Right ventricle myocardium inferior (tissue), 1 donor: Measurements from ENCODE around the gene KCND2. TPM values are rescaled to one million over a fixed set of nuclear protein-coding genes. Genes with fewer than 3 reads are reported as not detected.
"Not testable (repeated sequence)": the region's sequence is repeated elsewhere in the genome, so short reads cannot be mapped to it uniquely, and the experiment has no call there.

ENCODE experiments used
- ATAC-seq: fragments of 200-7000 bp; cut with Tn5 transposase; one replicate; pipeline ENCODE4 v1.9.1; 2020; ENCODE audit warnings: mild to moderate bottlenecking, moderate library complexity
- DNase-seq: peaks from one replicate; pipeline ENCODE4 v3.0.0; 2021; ENCODE audit errors: missing footprints
- intact Hi-C: fragments of 100-400 bp; cut with DNase I; formaldehyde crosslinking; loops from one replicate; pipeline ENCODE4 v1.11.0; 2022
- total RNA-seq: library from RNA; stranded (reverse); fragmentation: NEBNext Ultra II Directional; extraction: Animal tissue kit (Norgen Biotek cat#: 25700); gene quantifications from one replicate; pipeline ENCODE4 v1.2.1, GENCODE V29; 2021
- donor health status: DM: no; HTN: yes; CAD: no; lungs with severe emphysema.

KCND2 gene
- total RNA-seq, 1 donor from 2014 or later, result not detected

DNA sequence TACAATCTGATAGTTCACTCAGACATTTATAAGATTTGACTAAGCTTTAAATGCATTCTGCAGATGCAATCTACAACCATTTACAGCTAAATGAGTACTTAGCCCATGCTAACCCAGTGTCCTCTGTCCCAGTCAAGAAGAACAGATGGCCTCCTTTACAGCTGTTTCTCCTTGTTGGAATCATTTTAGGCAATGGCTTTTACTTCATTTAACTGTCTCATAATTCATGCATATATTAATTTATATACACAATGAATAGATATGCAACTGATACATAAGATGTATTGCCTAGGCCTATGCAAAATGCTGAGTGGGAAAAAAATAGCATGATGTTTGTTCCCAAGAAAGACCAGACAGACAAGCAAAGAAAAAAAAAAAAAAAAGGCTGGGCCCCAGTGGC is 502.8 kb downstream of the KCND2 start:
- DNase-seq (no peak), ATAC-seq (no peak)
- intact Hi-C loops, result no loop called here

DNA sequence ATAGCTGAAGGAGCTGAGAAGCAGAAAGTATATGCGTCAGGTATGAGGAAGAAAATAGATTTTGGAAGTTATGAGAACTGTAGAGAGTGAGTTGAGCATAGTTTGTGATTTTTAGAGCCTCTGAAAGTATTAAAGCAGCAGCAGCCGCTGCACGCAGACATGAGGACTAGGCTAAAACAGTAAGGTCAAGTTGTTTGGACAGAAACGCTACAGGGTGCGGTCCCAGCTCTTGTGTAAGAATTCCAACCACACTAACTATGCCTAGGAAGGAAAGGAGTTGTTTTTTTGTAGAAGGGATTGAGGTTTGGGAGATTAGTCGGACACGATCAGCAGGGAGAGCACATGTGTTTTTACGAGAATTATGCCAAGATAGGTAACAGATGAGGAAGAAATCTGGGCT is 506.1 kb downstream of the KCND2 start:
- intact Hi-C loops, ATAC-seq: not testable (repeated sequence)
- DNase-seq, result peak; percentile 55

DNA sequence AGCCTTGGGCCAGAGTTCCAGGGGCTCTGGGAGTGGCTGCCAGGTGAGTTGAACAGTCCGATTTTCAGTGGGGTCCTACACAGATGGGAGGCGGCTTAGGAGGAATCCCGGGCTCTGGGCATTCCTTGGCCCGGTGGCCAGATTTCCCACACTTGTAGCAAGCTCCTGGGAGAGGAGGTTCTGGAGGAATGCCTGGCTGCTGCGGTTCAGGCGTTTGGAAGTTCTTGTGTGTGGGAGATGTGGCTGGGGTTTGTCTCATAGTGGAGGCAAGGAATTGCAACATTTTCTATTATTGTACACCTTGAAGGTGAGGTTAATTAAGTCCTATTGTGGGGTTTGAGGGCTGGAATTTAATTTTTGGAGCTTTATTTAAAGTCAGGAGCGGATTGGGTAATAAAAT is 507.5 kb downstream of the KCND2 start:
- DNase-seq, ATAC-seq, intact Hi-C loops: not testable (repeated sequence)

DNA sequence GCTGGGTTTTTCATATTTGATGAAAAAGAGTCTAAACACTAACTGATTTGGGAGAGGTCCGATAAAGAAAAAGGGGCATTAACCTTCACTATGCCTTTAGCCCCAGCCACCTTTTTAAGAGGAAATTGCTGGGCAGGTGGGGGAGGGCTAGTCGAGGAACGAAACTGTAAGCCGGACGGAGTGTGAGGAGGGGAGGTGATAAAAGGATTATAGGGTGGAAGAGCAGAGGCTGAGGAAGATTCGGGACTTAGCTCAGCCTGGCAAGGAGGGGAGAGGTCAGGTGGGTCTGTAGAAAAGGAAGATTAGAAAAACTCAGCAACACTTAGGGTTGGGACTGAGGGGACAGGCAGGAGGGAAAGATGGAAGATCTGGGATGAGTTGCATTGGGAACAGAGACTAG is 508.0 kb downstream of the KCND2 start:
- intact Hi-C loops, result no loop called here
- ATAC-seq, result no peak

DNA sequence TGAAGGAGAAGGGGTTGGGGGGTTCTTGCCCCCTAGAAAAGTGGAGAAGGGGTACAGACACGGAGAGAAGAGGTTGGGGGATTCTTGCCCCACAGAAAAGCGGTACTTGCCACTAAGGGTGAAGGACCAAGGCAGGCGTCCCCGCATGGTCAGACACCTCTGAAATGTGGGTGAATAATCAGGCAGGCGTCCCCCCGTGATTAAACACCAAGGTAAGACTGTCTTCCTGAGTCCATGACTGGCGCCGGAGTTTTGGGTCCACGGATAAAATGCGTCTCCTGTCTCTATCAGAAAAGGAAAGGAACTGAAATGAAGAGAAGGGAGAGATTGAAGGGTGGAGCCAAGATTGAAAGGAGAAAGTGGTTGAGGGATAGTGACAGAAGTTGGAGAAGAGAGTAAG is 508.9 kb downstream of the KCND2 start:
- ATAC-seq, intact Hi-C loops, DNase-seq: not testable (repeated sequence)

More for the DNA sequence above, 508.0 kb downstream of the KCND2 start:
- no peak for DNase-seq

DNA sequence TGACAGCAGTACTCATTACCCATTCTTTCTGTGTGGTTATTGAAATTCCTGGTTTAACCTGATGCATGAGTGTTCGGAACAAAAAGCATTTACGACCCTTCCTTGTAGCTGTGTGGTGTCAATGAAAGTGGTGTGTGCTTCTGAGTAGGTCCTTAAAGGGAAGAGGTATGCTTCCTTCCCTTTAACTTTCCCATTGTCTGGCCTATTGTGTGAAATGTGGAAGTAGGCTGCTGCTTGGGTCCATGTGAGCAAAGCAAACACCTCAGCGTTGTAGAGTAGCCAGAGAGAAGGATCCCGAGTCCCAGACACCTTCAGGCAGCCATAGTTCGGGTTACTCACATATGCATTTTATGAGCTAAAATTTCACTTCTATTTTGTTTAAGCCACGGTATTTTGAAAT is 510.3 kb downstream of the KCND2 start:
- intact Hi-C loops, result no loop called here
- DNase-seq, result no peak
- no peak for ATAC-seq

DNA sequence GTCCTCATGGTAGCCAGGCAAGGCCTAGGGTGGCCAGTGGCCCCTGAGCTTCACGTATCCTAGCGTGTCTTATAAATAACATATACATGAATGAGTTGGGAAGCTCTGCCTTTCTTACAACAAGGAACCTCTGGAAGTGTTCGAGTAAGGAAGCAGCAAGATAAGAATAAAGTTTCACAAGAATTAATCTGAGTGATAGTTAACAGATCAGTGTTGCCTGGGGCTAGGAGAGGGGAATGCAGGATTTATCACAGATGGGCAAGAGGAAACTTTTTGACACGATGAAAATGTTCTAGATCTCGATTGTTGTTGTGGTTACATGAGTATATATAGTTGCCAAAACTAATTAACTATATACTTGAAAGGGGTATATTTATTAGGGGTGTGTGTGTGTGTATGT is 510.7 kb downstream of the KCND2 start:
- intact Hi-C loops, result no loop called here
- no peak for DNase-seq

DNA sequence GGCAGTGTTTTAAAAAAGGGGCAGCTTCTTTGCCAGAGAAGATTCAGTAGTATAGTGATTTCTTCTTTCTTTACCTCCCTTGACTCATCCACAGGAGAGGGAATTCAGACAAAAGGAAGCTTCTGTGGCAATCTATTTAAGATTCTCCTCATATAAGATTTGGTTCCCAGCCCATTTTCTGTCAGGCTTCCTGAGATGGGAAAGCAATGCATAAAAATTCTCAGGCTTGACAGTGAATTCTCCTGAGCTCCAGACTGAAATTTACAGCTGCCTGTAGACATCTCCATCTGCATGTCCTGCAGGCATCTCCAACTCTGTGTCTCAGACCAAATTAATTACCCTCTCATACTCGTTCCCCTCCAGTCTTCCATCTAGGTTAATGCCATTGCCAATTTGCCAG is 512.1 kb downstream of the KCND2 start:
- intact Hi-C loops, result no loop called here
- DNase-seq, result no peak
- ATAC-seq, result no peak

More for the DNA sequence above, 510.7 kb downstream of the KCND2 start:
- no peak for ATAC-seq

DNA sequence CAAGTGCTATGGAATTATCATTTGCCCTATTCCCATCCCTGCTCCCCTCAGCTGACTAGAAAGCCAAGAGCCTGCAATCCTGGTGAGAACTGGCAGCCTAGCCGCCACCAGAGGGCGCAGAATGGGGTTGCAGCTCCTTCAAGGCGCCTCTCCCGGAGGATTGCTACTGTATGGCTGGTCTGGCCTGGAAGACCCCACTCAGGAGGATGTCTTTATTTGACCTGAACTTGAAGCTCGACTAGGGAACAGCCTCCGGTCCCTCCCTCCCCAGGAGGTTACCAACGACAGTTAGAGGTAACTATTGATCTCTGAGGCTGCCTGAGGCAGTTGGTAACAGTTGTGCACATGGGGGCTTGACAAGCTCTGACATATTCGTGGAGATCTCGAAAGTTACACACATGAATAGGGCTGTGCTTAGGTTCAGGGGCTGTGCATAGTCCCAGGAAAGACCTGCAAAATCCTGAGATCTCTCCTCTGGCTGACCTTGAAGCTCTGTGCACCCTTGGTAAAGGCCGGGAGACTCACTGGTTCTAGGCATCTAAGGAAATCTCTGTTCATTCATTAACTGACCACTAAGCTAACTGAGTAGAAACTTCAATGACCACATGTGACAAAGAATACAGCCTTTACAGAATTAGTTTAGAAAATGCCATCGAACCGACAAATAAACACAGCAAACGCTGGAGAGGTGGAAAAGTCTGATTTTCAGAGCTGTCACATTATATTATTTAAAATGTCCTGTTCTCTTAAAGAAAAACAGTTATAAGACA is 519.3 kb downstream of the KCND2 start:
- intact Hi-C loops, result loop anchor here (5.0 kb wide), 2 partner anchors 65 to 150 kb away; partner anchors contain the start of gene TSPAN12
- DNase-seq (peak; percentile 78), ATAC-seq (peak; percentile 78)

DNA sequence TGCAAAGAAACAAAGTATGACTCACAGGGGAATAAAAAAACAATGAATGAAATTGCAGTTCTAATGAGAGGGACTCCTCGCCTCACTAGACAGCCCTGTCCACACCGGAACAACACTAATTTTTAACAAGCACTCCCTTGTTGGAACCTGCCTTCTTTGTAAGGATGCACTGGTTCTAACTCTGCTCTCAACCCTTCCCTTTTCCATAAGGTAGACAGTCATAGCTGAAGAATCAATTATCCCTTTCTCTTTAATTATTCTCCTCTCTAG is 519.8 kb downstream of the KCND2 start:
- DNase-seq (no peak), ATAC-seq (no peak)
- intact Hi-C loops, result loop anchor here (5.0 kb wide), 2 partner anchors 65 to 150 kb away; partner anchors contain the start of gene TSPAN12

DNA sequence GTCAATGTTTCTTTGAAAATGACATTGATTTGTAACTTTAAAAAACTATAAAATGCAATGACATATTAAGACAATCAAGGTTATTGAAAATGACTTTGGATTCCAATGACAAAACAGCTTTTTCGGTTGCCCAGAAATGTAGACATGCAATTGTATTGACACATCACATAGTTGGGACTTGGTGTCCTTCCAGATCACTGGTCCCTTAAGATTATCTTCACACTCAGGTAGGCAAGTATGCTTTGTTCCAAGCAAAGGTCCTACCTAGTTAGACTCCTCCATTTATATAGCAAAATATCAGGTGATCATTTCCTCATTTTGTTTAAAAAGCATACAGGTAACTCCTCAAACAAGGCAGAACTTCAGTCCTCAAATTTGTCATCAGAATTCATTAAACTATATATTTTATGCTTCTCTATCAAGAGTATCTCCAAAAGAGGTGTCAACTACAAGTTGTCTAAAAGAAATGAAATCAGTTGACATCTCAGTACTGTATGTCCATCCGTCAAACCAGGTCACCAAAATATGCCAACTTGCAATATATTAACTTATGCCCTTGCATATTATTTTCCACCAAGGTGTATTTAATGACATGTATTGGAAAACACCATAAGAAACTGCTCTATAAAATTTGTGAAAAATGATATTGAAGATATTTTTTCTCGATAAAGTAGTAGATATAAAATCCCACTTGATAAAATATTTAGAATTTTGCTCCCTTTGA is 520.4 kb downstream of the KCND2 start:
- intact Hi-C loops, result loop anchor here (5.0 kb wide), 2 partner anchors 64 to 149 kb away; partner anchors contain the start of gene TSPAN12
- ATAC-seq (no peak), DNase-seq (no peak)

DNA sequence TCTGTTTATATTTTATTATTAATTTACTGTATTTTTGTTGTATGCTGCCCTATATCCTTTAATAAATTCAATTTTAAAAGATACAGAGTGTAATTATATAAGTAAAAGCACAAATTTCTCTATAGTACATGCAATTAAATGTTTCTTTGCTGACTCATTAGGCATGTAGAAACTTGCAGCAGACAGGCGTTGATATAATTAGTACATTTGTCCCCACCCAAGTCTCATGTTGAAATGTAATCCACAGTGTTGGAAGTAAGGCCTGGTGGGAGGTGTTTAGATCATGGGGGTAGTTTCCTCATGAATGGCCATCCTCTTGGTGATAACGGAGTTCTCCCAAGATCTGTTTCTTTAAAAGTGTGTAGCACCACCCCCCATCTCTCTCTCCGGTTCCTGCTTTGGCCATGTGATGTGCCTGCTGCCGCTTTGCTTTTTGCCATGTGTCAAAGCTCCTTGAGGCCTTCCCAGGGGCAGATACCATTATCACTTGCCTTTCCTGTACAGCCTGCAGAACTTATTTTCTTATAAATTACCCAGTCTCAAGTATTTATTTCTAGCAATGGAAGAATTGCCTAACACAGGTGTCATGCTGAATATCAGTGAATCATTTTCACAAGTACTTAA is 521.2 kb downstream of the KCND2 start:
- intact Hi-C loops, result loop anchor here (5.0 kb wide), 2 partner anchors 63 to 148 kb away; partner anchors contain the start of gene TSPAN12
- no peak for DNase-seq
- ATAC-seq, result no peak

DNA sequence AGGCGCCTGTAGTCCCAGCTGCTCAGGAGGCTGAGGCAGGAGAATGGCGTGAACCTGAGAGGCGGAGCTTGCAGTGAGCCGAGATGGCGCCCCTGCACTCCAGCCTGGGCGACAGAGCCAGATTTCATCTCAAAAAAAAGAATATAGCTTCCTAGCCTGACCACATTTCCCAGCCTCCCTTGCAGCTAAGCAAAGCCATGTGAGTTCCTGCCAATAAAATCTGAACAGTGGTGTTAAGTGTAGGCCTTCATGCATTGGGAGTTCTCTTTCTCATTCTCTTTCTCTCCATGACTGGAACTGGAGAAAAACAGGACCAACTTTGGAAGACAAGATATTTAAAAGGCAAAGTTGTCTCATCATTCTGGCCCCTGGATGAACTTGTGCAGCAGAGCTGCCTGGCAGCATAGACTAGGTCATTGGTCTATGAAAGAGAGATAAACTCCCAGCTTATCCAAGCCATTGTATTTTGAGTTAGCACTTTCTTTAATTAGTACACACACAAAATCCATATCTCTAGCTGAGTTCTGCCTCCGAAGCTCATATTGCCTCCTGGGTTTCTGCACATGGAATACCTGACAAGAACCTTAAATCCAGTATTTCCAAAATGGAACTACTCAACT is 524.2 kb downstream of the KCND2 start:
- no peak for ATAC-seq
- DNase-seq, result no peak
- intact Hi-C loops, result no loop called here

DNA sequence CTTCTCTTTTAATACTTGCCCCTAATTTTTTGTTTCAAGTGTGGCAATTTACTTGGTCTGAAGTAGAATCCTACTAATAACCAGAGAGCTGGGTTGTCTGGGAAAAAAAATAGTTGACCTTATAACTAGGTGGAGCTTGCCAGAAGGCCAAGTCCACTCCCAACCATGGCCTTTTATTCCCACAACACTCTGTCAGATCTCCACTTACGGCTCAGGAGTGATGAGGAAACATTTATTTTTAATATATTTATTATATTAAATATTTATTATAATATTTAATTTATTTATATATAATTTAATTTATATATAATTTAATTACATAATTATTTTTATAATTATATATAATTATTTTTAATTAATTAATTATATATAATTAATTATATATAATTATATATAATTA is 526.2 kb downstream of the KCND2 start:
- ATAC-seq (no peak), DNase-seq (no peak)
- intact Hi-C loops, result no loop called here
